ENCODE results near the gene FXYD6. TPM values are rescaled to one million over a fixed set of nuclear protein-coding genes. Genes with fewer than 3 reads are reported as not detected.

The FXYD6 gene
- total and polyA plus RNA-seq, 2 of the 8 experiments (the other 6 are each of a cell fraction or from before 2014, with no cell fraction given) = 44.6 to 117 TPM

- no peak for TF ChIP-seq GABPA (IDR thresholded peaks at IDR 0.05; ENCODE audit: borderline replicate concordance, insufficient read depth, low read length)
- no peak for TF ChIP-seq SIX5 (IDR thresholded peaks at IDR 0.05; ENCODE audit: low read depth, low read length)
- TF ChIP-seq PHF8 (conservative IDR thresholded peaks at IDR 0.05; ENCODE audit: low read depth, low read length) = no peak
- TF ChIP-seq SP2 (IDR thresholded peaks at IDR 0.05; ENCODE audit: low read length) = no peak
- no peak for TF ChIP-seq TCF12 (IDR thresholded peaks at IDR 0.05; ENCODE audit: low read depth, low read length)
- TF ChIP-seq ASH2L (IDR thresholded peaks at IDR 0.05; ENCODE audit: low read length) = no peak
- TF ChIP-seq TAF1 (IDR thresholded peaks at IDR 0.05; ENCODE audit: low read depth, low read length) = no peak
- TF ChIP-seq SIRT6 (IDR thresholded peaks at IDR 0.05; ENCODE audit: low read length) = no peak
- TF ChIP-seq EGR1 (IDR thresholded peaks at IDR 0.05; ENCODE audit: borderline replicate concordance, low read depth, low read length) = no peak
- TF ChIP-seq RXRA (IDR thresholded peaks at IDR 0.05; ENCODE audit: insufficient read depth, low read depth, low read length) = no peak
Observed at GRCh38 chr11:117851106-117851505, 25.4 kb downstream of the FXYD6 start (continued).
